ENCODE data around the gene PTPRF.
A peak's percentile ranks its signal among the peaks of the same experiment; 100 is the strongest.

The PTPRF gene

DNA sequence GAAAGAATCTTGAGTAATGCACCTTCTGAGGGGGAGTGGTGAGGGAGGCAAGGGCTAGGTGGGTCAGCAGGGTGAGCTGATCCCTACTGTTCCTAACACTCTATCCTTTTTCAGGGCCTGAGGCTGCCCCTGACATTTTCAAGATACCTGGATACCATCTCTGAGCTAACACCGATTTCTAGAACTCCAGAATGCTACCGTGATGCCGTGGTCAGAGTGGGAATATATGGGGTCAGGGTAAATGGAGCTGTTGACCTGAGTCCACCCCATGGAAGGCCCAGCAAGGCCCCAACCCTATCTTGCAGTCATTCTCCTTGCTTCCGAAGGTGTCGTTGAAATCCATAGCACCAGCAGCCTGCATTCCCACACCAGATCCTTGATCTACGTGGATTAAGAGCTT lies 18.0 kb upstream of the PTPRF start:
- DNase-seq (ENCODE audit: low read depth in 2 of 2, low spot score in 1 of 2), result no peak

DNA sequence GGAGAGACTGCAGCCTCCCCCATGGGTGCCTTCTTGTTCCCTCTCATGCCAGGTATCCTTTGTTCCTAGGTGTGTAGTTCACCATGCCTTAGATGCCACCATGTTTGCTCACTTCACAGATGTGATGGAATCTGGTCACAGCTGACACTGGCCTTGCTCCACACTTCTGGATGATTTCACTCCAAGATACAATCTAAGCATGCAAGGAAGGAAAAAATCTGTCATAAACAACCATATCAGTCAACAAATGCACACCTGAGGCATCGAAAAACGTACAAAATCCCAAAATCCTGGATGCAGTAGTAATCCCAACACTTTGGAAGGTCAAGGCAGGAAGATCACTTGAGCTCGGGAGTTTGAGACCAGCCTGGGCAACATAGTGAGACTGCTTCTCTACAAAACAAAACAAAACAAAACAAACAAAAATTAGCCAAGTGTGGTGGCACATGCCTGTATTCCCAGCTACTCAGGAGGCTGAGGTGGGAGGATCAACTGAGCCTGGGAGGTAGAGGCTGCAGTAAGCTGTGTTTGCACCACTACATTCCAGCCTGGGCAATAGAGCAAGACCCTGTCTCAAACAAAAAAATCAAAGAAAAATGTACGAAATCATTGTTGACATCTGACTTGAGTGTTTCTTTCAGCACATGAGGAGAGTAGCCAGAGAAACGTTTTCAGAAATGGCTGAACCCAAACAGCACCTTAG lies 17.1 kb upstream of the PTPRF start:
- DNase-seq (ENCODE audit: low read depth in 2 of 2, low spot score in 1 of 2), result no peak

DNA sequence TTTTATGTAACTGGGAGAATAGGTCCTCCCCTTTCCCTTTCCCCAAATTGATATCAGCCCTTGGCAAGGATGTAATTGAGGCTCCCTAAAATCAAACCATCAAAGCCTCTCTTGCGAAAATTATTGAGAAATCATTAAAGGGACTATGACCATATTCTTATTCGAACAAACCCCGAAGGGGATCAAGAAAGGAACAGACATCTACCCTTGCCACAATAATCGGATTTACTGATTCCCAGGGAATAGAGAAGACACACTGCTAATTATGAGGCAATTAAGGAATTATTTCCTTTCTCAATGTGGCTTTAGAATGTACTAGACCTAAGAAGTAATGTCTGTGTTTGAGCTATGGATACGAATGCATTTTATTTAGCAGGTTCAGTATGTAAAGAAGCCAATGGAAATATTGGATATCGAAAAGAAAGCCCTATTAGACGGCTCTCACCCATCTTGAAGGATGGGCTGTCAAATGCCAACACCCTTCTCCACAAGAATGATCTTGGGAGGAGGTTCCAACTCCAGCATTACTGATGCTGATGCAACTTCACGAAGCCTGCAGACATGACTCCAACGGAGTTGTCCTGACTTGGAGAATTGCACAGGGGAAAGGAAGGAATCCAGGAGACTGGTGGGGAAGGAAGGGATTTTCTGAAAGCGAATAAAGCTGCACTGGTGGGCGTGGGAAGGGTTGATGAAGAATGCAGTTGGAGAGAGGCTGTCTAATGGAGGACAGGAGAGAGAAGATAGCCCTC lies 11.6 kb upstream of the PTPRF start:
- no peak for DNase-seq (ENCODE audit: low read depth in 2 of 2, low spot score in 1 of 2)

DNA sequence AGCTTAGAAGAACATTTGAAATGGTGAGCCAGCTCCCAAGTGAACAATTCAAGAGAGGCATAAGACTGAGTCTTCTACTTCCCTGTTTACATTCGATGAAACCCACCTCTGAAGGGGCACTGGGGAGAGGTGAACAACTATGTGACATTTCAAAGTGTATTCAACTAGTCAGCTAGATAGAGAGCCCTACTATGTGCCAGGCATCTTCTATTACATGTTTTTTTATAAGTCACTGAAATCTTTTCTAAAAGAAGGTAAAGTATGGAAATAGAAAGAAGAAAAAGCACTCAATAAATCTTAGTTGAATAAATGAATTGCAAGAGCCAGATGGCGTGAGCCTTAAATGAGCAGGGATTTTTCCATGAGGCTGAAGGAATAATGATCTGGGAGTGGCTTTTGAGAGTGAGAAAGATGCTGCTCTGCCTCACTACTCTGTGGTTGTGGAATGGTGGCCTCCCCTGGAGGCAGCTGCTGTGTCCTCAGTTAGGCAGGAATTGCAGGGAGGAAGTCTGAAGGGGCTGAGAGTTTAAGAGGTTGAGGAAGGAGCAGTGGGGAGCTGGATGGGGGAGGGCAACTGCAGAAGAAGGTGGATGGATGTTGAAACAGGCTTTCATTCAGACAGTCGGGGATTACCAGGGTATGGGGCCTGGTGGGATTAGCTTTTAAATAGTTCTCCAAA lies 10.4 kb upstream of the PTPRF start:
- no peak for DNase-seq (ENCODE audit: low read depth in 2 of 2, low spot score in 1 of 2)

DNA sequence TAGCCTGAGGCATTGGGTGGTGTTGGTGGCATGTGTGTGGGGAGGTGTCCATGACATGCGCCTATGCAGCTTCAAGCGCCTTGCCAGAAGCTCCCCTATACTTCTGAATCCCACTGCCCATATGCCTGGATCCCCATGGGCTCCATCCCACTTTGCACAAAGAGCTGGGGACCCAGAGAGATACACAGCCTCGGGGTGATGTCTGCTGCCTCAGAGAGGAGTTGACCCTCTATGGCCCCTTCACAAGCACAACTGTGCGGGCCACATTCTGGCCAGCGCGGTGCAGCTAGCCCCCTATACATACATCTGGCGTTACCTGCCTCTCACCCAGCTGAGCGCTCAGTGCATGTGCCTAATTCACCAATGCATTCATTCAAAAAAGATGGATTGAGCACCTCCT lies 9.6 kb upstream of the PTPRF start:
- no peak for DNase-seq (ENCODE audit: low read depth in 2 of 2, low spot score in 1 of 2)

DNA sequence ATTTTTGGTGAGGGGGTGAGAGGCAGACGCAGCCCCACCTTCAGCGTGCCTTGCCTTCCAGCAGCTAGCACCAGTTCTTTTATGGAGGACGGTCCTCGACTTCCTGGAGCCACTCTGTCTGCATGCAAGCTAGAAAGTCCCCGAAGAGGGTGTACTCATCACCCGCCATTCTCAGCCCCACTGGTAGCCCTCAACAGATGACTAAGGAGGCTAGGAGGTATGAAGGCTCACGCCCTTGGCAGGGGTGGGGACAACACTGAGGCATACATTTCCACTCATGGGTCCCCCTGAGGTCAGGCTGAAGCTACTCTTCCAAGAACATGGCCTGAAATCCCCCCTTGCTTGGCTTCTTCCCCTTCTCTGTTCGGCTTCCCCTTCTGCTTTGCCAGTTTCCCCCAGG lies 8.9 kb upstream of the PTPRF start:
- DNase-seq (ENCODE audit: low read depth in 2 of 2, low spot score in 1 of 2), result no peak

DNA sequence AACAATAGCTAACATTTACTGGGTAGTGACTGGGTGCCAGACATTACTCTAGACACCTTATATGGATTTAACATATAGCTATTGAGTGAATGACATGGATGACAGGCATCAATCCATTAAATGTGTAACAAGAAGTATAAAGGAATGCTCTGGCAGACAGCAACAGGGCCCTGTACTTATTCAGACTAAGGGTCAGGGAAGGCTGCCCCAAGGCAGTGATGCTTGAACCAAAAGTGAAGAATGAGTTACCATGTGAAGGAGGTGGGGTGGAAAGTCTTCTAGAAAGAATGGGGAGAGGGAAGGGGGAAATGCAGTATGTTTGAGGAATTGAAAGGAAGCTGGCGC lies 8.3 kb upstream of the PTPRF start:
- DNase-seq (ENCODE audit: low read depth in 2 of 2, low spot score in 1 of 2), result no peak

DNA sequence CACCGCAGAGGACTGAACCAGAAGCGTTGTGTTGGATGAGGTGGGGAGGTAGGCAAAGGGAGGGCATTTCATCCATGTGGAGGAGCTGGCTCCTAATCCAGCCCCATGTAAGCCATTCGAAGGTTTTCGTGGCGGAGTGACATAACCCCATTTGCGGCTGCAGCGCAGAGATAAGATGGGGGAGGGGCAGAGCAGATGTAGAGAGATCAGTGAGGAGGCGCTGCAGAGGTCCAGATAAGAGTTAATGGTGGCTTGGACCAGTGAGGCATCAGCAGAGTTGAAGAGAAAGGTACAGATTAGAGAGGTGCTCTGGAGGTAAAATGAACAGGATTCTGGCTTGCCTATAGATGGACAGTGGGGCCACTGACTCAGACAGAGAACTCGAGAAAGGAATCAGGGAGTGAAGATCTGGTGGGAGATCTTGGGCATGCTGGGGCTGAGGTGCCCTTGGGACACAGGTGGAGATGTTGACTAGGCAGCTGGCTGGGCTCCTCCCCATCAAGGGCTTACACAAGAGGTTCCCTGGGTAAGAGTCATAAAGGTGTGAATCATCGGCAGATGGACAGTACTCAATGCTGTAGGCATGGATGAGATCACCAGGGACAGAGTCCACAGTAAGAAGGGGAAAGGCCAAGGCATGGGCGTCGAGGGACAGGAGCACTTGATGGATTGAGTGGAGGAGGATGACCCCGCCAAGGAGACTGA lies 7.8 kb upstream of the PTPRF start:
- DNase-seq (ENCODE audit: low read depth in 2 of 2, low spot score in 1 of 2), result no peak

DNA sequence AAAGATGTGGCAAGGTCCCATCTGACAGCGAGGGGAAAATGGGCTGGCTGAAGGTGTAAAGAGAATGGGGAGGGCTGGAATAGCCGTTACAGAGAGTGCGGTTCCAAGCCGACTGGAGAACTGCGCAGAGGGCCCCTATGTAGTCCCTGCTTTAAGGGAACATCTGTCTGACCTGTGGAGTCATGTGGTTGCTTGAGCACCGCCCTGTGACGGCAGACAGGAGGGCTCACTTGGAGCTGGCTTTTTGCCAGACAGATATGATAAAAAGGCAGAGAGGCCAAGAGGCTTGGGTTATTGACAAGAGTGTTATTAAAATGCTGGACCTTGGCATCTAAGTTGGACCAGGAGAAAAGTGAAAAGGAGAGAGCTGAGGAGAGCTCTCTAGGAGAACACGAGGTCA lies 5.9 kb upstream of the PTPRF start:
- no peak for DNase-seq (ENCODE audit: low read depth in 2 of 2, low spot score in 1 of 2)

DNA sequence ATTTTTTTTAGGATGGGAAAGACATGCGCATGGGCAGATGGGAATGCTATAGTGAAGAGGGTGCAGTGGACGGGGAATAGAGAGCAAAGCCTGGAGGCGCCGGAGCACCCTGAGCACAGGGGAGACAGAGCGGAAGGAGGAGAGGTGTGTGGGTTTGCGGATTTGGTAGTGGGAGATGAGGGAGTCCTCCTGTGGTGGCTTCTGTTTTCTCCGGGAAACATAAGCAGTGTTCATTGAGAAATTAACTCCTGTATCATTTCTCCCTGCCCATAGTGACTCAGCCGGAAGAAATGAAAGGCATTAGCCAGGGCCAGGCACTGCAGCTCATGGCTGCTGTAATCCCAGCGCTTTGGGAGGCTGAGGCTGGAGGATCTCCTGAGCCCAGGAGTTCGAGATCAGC lies 4.7 kb upstream of the PTPRF start:
- DNase-seq (ENCODE audit: low read depth in 2 of 2, low spot score in 1 of 2), result no peak

DNA sequence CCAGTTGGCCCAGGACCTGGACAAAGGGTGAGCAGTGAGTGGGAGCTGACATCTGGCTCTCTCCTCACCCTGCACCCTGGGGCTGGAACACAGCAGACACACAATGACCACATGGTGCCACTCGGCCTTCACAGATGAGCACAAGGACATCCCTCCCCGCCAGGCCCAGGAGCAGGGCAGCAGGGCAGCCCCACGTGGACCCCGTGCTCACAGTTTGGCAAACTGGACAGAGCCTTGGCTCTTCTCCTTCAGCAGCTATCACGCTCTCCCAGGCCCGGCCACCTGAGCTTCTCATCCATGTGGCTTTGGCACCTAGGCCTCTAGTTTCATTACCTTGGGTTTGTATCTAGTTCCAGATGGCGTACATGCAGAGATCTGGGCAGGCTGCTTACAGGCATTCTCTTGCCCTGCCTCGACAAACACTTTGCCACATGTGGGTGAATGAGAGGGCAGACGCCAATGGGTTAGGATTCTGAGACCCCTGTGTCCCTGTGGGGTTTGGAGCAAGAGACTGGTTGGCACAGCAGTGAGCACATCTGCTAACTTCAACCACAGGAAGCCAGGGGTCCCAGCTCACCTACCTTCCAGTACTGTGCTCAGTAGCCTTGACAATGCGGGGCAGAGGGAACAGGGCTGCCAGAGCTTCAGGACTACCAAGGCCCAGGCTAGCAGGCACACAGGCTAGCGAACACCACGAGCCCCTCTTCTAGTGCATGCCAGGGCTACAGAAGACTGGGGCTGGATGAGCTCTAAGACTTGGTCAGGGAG lies 3.4 kb upstream of the PTPRF start:
- no peak for DNase-seq (ENCODE audit: low read depth in 2 of 2, low spot score in 1 of 2)

DNA sequence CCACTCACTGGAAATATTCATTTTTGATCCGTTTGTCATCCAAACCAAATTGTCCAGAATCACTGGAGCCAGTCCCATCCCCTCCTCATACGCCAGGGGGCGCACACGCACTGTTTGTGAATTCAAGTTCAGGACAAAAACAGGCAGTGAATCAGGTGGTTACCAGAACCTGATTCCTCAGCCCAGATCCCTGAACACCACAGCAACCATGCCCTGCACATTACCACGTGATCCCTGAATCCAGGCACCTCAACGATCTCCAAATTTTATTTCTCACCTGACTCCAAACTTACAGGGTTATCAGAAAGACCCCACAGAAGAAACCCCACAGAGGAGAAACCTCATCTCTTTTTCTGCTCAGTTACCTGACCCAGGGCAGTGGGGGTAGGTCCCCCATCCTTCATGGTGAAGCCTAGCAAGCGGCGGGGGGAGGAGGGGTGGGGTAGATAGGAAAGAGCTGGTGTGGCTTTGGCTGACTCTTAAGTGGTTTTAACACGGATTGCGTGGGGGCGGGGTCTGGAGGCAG lies 1.4 kb upstream of the PTPRF start:
- DNase-seq (ENCODE audit: low read depth in 2 of 2, low spot score in 1 of 2), result peak; percentile 58 to 77

DNA sequence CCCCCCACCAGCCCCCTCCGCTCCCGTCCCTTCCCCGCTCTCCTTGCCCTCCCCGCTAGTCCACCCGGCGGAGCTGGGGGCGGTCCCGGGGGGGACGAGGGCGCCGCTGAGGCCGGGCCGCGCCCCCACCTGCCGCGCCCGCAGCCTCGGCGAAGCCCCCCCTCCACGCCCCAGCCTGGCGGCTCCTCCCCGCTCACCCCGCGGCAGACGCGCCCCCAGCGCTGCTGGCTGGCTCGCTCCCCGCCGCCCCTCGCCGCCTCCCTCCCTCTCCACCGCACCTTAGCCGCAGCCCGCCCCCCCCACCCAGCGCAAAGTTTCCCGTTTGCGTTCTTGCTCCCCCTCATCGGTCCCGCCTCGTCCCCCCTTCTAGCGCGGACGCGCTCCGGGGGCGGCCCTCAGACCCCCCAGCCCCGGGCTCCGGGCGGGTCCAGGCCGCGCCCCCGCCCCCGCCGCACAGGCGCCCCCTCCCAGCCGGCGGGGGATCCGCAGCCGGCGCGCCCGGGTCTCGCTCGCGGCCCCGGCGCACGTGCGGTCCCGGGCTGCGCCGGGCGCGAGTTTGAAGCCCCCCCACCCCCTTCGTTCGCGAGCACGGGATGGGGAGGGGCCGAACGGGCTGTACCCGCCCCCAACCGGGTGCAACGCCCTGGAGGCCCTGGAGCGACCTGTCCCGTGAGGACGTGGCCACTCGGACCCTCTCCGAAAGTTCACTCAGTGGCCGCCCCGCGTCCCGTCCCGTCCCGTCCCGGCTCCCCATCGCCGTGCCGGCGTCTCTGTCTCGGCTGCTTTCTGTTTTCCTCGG lies 623 bp downstream of the PTPRF start:
- DNase-seq (ENCODE audit: low read depth in 2 of 2, low spot score in 1 of 2), result no peak

DNA sequence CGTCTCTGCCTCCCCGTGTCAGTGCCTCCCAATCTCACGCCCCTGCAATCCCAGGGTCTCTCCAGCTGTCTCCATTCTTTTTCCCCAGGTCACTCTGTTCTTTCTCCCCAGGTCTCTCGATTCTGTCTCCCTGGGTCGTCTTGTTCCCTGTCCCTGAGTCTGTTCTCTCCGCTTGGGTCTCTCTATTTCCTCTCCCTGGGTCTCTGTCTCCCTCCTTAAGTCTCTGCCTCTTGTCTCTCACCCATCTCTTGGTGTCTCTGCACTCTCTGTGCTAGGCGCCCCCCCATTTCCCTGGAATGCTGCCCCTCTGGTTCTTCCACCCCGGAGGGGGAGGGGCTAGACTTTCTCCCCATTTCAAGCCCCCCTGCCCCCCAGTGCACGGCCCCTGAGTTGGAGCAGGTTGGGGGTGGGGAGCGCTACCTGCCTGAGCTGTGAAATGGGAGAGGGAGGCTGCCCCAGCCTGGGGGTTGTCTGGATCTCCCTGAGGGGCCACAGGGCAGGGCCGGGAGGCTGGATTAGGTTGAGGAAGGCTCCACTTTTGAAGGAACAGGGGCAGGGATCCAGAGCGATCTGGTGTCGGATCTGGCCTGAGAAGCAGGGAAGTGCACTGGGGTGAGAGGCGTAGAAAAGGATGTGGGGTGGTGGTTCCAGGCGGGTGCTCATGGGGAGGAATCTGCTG lies 1.4 kb downstream of the PTPRF start:
- DNase-seq (ENCODE audit: low read depth in 2 of 2, low spot score in 1 of 2), result no peak

DNA sequence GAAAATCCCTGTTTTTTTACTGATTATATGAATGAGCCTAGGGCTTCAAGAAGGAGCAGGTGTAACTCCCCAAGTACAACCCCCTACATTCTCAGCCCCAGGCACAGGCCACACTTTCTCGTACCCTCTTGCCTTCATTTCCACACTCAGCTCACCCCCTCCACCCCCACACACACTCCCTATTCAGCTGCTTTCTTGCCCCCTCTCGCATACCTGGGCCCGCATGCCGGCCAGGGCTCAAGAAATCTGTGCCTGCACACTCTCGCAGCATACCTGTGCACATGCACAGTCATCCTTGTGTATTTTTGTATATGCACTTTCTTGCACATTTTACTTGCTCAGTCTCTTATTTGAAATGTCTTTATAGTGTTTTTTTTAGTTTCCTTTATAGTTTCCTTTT lies 2.0 kb downstream of the PTPRF start:
- DNase-seq (ENCODE audit: low read depth in 2 of 2, low spot score in 1 of 2), result no peak

DNA sequence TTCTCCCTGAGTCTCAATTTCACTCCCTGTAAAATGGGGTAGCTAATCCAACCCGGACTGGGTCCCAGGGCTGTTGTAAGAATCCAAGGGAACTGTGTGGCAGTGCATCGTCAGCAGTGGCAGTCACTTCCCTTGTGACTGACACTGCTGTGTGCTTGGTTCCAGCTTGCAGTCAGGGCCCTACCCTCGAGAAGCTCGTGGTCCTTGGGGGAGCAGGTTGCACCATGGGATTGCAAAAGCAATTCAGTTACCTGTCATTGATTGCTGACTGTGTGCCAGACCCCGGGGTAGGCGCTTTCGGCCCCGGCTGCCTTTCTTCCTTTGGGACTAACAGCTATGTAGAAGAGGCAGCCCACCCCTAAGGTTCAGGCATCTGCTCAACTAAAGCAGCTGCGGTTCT lies 2.9 kb downstream of the PTPRF start:
- DNase-seq (ENCODE audit: low read depth in 2 of 2, low spot score in 1 of 2), result no peak

DNA sequence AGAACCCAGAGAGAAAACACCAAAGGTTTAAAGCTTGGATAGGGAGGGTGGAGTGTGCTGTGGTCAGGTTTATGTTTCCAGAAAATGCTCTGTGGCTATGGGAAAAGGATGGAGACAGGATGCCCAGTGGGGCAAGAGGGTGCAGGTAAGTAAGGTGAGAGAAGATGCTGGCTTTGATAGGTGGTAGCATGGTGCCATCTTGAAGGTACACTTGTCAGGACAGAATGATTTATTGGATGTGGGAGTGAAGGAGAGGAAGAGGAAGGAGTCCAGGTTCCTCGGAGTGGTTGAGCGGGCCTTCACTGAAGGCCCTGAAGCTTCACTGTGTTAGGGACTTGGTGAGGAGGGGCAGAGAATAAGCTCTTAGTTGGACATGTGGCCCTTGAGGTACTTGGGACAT lies 3.6 kb downstream of the PTPRF start:
- no peak for DNase-seq (ENCODE audit: low read depth in 2 of 2, low spot score in 1 of 2)

DNA sequence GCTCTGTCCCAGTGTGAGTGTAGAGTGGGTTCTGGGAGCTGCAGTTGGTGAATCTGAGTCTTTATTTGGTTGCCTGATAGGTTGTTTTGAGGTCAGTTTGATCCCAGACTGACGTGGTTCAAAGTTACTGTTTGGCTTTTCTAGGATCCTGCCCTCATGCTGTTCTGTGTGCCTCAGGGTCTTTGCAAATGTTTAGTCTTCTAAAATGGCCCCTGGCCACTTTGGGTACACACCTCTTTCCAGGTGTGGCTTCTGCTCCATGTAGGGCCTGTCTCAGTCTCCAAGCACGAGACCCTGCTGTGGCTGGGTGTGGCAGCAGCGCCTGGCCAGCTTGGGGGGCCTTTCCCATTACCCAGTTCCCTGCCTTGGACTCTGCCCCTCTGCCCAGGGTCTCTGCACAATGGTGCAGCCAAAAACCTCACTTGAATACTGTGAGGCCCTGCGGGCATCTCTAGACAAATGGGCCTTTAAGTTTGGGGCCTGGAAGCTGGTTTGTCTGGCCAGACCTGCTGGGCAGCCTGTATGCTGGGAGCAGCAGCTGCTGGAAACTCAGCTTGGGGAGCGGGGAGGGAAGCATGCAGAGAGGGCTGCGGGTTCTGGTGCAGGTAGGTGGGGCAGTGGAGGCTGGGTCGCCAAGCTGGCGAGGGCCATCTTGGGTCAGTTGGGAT lies 5.6 kb downstream of the PTPRF start:
- no peak for DNase-seq (ENCODE audit: low read depth in 2 of 2, low spot score in 1 of 2)

DNA sequence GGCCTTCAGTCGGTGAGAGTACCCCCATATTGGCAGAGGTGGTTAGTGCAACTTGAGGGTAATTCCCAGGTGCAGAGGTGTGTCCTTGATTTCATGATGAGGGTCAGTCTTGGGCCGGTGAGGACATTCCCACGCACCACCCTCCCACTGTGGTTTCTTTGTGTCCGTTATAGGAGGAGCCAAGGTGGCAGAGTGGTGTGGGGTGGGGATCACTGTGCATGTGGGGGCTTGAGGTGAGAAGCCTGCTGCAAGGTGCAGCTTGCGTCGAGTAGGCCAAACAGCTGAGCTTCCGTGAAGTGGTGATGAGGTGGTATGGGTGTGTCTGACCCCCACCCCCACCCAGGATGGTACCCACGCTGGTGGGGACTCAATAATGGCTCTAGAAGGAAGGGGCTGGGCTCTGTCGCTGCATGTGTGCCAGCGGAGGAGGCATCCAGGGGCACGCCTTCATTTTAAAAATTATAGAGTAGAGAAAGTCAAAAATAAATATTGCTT lies 6.2 kb downstream of the PTPRF start:
- no peak for DNase-seq (ENCODE audit: low read depth in 2 of 2, low spot score in 1 of 2)
